LHCN-M2 (cell line): ENCODE data around the gene SLC12A7. TPM values are rescaled to one million over a fixed set of nuclear protein-coding genes. Genes with fewer than 3 reads are reported as not detected.

Experiments
- DNase-seq: peaks from one replicate; pipeline ENCODE4 v3.0.0-alpha.2; 2012; ENCODE audit warnings: low read depth
- total RNA-seq: library from RNA; depleted of rRNA; stranded (reverse); fragments of >200 nt; gene quantifications from 2 replicates; pipeline ENCODE4 v1.2.3, GENCODE V29; 2014

SLC12A7 gene
- total RNA-seq, 1 experiment from 2014 or later, result 5.5 TPM

- DNase-seq, result no peak
These were observed 92.6 kb downstream of the SLC12A7 start for GRCh38 chr5:1019001-1019905.

- DNase-seq, result no peak
These were observed 93.3 kb downstream of the SLC12A7 start for GRCh38 chr5:1018596-1018995.

- DNase-seq, result no peak
These were observed 94.0 kb downstream of the SLC12A7 start for GRCh38 chr5:1017691-1018455.

GRCh38 chr5:1017056-1017455, 94.8 kb downstream of the SLC12A7 start:
- no peak for DNase-seq

- no peak for DNase-seq
These were observed 95.4 kb downstream of the SLC12A7 start for GRCh38 chr5:1016476-1016875.

DNA sequence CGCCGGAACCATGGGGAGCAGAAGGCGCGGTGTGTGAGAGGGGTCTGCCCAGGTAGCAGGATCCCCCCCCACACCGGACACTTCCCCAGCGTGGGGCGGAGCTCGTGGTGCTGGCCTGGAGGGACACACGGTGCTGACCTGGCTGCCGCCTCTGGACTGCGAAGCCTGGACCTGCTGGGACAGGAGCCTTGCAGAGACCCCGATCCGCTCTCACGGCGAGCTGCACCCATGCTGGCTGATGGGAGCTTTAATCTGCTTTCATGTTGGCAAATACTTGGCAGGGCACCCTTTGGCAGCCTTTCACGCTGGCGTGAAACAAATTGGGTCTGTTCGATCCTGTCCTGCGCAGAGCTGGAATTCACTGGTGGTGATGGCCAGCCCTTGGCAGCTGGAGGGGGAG, 95.8 kb downstream of the SLC12A7 start:
- no peak for DNase-seq

DNA sequence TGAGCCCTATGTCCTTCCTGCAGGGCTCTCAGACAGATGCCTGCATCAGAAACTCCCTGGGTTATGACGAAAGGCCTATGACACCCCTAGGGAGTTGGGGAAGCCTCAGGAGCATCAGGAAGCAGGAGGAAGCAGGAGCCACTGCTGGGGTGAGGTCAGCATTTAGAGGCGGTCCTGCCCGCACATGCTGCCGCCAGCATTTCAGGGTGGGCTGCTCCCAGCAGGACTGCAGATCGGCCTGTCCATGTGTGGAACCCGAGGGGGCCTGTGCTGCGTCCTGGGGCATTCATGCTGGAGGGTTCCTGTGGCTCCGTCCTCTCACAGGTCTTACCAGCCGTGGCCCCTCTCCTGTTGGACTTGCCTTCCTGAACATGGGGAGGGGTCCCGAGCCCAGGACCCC, 96.4 kb downstream of the SLC12A7 start:
- no peak for DNase-seq

DNA sequence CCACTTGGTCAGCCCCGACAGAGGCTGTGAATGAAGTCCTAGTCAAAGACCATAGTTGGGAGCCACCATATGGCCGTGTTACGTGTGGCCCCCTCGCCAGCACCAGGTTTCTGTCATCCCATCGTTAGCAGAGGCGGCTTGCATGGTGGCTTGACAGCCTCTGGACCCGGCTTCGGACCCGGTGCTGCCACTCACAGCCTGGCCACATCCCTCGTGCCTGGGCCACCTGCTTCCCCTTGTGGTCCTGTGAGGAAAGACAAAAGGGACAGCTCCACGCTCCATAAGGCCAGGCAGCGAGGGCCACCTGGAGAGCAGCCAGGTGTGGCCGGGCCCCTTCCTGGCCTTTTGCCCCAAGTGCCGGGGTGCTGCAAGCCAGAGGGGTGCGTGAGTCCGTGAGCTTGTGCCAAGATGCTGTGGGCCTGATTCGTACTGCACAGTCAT, 97.1 kb downstream of the SLC12A7 start:
- DNase-seq, result no peak

- DNase-seq, result no peak
These were observed 97.5 kb downstream of the SLC12A7 start for GRCh38 chr5:1014346-1014745.

DNA sequence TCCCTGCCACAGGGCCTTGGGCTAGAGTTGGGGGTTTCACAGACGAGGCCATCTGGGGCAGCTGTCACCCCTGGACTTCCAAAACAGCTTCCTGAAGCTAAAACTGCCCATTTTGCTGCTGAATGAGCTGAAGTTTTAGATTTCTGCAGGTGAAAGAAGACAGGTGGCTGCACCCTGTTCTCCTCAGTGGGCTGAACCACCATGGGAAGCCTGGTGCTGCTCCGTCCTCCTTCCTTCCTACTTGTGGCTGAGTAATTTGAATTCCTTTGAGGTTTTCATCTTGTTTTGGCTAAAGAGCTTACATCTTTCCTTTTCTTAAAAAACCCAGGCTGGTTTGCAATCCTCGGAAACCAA, 97.9 kb downstream of the SLC12A7 start:
- DNase-seq, result no peak

DNA sequence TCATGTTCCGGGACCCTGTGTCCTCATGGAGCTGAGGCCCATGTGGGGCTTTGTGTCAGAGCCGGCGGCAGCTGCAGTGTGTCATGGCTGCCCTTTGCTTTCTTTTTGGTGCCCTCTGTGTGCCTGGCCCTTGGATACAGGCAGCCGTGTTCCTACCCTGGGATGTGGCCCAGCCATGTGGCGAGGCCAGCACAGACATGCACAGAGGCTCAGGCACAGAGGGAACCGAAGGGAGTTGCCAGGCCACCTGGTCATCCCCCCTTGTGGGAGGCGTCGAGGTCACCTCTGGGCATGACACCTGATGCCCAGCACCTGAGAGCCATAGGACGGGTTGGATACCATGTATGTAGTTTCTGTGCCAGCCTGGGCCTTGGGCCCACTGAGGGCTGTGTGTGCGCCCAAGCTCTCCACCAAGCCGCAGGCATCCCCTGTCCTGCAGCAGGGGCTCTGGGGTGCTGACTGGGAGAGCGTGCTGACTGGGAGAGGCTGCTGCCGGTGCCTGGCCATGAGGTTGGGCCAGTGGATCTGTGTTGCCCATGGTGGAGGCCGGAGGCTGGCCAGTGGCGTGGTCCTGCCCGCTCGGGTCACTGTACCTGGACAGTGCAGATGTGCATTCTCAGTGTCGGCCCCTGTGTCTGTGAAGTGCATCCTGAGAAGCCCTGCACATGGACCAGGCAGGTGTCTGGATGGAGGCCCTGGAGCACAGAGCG, 98.5 kb downstream of the SLC12A7 start:
- peak; percentile 11 for DNase-seq

DNA sequence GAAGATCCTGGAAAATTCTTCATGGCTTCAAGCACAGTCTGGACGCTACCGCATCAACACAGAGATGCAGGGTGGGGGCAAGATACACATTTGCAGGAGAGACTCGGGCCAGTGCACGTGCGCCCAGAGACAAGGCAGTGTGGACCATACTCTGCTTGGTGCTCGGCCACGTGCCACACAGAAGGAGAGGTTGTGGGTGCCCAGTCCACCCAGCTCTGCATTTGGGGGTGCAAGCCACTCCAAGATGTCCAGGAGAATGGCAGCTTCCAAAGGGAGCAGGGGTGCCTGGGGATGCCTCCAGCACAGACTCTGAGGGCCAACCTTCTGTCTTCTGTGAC, 99.0 kb downstream of the SLC12A7 start:
- DNase-seq, result no peak

DNA sequence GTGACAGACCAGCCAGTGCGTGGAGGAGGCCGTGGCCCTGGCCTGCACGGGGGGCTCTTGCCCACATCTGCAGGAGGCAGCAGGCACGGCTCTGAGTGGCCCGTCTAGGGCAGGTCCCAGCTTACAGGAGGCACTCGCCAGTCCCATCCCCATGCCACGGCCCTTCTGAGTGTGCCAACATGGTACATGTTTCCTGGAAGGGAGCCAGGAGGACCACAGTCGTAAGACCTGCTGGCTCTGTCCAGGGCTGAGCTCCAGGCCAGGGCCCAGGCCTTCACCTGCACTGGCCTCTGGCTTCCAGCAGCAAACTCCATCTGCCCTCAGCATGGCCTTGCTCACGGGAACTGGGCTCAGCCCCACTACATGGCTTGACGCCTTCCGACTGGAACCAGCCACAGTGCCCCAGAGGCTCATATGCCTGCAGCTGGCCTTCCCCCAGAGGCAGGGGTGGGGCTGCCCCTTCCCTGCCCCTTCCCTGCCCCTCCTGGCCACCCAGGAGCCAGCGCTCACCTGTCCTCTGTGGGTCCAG, 99.5 kb downstream of the SLC12A7 start:
- no peak for DNase-seq

GRCh38 chr5:1011741-1012312, 100.0 kb downstream of the SLC12A7 start:
- DNase-seq, result no peak

DNA sequence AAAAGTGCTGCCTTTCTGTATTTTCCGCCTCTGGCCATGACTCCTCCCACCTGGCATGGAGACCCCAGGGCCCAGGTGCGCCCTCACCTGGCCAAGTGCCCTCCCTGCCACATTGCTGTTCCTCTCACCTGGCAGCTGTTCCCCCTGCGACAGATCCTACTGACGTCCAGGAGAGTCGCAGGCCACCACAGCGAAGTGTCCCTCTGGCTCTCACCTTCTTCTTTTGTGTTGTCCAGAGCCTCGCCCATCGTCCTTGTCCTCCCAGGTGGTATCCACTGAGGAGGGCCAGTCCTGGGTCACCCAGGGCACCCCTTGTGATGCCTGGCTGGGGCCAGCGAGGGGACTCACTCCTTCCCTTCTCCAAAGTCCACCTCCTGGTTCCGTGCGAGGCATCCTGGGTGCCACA, 100.6 kb downstream of the SLC12A7 start:
- DNase-seq, result no peak

DNA sequence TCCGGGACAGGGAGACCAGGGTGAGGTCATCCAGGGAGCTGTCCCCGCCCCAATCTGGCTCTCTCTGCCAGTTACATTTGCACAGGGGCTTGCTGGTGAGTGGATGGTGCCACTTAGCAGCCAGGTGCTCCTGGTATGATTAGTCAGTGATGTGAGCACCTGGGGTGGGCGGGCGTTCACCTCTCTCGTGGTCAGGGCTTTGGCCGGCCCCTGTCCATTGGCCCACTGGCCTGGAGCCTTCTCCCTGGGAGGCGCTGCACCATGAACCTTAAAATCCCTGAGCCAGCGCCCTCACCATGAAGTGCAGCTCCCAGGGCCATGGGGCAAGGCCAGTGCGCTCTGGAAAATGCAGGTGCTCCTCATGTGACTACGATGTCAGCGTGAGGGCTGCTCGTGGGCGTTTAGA, 101.2 kb downstream of the SLC12A7 start:
- DNase-seq, result no peak

DNA sequence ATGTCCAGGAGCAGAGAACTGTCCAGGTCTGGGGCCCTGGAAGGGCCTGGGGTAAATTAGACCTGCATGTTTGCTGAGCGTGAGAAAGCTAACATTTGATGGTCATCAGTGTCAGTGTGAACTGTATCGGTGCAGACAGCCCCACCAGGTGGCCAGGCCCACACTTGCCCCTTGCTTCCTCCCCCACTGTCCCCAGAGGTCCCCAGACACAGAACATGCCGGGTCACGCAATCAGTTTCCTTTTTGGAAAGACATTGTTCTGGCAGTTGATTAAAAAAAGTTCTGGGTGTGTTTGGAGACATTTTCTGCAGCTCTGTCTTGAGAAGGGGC, 101.7 kb downstream of the SLC12A7 start:
- DNase-seq, result no peak

DNA sequence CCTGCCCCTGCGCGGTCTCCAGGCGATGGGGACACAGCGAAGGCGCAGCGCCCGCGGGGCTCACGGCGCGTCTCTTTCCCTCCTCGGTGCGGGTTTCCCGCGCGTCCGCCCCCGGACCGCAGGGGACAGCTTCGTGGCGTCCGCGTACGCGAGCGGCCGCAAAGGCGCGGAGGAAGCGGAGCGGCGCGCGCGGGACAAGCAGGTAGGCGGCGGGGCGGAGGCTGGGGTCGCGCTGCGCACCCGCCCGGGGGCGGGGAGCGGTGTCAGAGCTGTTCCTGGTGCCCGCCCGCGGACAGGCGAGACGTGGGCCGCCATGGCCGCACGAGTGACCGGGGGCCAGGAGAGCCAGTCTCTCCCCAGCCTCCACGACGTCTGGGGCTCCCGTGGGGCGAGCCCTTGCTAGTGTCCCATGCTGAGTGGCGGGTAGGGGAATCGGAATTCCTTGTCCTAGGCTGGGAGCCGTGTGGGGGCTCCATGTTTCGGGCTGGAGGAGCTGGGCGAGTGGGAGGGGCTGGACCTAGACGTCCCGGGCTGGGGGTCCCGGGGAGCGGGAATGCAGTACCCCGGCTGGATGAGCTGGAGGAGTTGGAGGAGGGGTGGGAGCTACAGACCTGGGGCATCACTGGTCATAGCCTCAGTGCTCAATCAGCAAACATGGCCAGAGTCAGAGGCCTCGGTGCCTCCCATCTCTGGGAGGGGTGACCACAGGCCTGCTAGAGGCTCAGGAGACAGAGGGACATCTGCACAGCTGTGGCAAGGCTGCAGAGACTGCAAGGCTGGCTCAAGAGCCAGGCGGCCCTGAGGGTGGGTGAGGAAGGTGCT, 102.3 kb downstream of the SLC12A7 start:
- DNase-seq, result no peak

DNA sequence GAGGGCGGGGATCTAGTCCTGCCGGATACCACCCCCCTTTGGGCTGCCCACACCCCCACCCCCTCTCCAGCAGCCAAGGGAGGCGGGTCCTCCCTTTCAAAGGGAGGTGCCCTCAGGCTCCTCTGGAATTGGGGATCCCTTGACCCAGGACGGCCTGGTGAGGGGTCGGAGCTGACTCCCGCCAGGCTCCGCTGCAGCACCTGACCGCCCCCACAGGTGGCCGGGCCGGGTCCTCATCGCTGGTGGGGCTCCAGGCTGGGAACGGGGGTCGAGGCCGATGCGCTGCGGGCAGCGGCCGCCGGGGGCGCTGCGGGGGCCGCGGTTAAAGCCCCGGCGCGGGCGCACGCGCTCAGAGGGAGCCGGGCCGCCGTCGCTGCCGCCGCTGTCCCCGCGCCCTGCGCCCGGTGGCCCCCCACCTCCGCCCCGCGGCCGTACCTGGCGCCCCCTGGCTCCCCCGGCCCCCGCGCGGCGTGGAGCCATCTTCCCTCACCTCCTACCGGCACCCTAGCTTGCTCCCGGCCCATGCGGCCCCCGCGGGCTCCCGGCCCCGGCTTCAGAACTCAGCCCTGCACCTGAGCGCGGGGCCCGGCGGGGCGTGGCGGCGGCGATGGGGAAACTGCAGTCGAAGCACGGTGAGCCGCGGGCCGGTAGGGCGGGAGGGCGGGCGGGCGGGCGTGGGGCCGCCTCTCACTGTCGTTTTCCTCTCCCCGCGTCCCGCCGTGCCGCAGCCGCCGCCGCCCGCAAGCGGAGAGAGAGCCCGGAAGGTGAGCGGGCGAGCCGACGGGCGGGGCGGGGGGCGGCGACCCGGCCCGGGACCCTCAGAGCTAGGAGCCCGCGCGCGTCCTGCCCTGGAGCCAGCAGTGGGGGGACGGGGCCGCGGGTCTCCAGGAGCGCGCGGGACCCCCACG, 103.2 kb downstream of the SLC12A7 start, which contains the start of gene NKD2:
Gene NKD2 (plus strand): TSS at position 352 of the 908 bp plus-strand sequence. CDS start 256 bp downstream, at position 608.
- no peak for DNase-seq
